ENCODE results near the gene TRIM37. TPM values are rescaled to one million over a fixed set of nuclear protein-coding genes. Genes with fewer than 3 reads are reported as not detected.

Gene TRIM37
- total and polyA plus RNA-seq, 2 of the 8 experiments (the other 6 are each of a cell fraction or from before 2014, with no cell fraction given) = 38.2 to 57.0 TPM

DNA sequence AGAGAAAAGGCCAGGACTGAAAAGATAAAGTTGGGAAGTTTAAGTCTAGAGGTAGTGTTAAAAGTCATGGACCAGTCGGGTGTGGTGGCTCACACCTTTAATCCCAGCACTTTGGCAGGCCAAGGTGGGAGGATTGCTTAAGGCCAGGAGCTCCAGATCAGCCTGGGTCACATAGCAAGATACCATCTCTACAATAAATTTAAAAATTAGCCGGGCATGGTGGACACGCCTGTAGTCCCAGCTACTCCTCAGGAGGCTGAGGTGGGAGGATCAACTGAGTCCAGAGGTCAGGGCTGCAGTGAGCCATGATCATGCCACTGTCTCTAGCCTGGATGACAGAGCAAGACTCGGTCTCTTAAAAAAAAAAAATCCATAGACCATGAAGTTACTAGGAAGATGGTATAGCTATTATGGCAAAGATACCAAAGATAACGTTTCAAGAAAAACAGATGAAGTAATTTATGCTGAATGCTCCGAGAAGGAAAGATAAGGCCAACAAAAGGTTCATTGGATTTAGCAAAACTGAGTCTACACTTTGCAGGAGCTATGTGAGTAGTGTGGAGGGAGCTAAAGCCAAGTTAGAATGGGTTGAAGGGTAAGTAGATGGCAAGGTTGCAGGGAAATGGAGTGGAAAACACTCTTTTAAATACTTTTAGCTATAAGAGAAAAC lies 11.7 kb downstream of the TRIM37 start (continued):
- no peak for TF ChIP-seq RAD21 (IDR thresholded peaks at IDR 0.05 in 1 of 2, conservative IDR thresholded peaks at IDR 0.05 in 1 of 2; ENCODE audit: low read depth in 2 of 2, low read length in 2 of 2)
- no peak for TF ChIP-seq SAP30 (IDR thresholded peaks at IDR 0.05; ENCODE audit: insufficient read depth, insufficient replicate concordance, low read length)
- TF ChIP-seq TEAD4 (IDR thresholded peaks at IDR 0.05; ENCODE audit: low read depth, low read length) = no peak
- no peak for TF ChIP-seq RBBP5 (IDR thresholded peaks at IDR 0.05; ENCODE audit: borderline replicate concordance, low read depth, low read length)
- no peak for TF ChIP-seq CBX5 (IDR thresholded peaks at IDR 0.05; ENCODE audit: low read depth, low read length)
- TF ChIP-seq PHF8 (conservative IDR thresholded peaks at IDR 0.05; ENCODE audit: low read depth, low read length) = no peak

Measured in H1 (cell line).